Body of pancreas (tissue), 4 donors: Measurements from ENCODE around the gene EHMT2. TPM values are rescaled to one million over a fixed set of nuclear protein-coding genes. Genes with fewer than 3 reads are reported as not detected.
"Not testable (repeated sequence)": the region's sequence is repeated elsewhere in the genome, so short reads cannot be mapped to it uniquely, and the experiment has no call there.

Source experiments
- ATAC-seq: fragments of 150-250 bp; one replicate; pipeline ENCODE4 v1.9.1; 2016
- DNase-seq, 4 donors: peaks; one replicate each; pipeline ENCODE4 v3.0.0-alpha.2; 2019
- H3K27ac ChIP-seq, 4 donors: fragments of 200-600 bp; sonication (generic); 1 replicate in 3 of 4; 2 replicates in 1 of 4; pipeline versions ENCODE4 v1.5.1 to v1.6.1; 2016 to 2019; ENCODE audit warnings: mild to moderate bottlenecking in 1 of 4, mixed read lengths in 1 of 4, moderate library complexity in 1 of 4
- H3K27me3 ChIP-seq, 2 donors: fragments of 200-600 bp; sonication (generic); one replicate each; pipeline ENCODE4 v1.6.0; 2016; ENCODE audit warnings: mild to moderate bottlenecking in 1 of 2
- H3K36me3 ChIP-seq, 2 donors: fragments of 200-600 bp; sonication (generic); replicated peaks in 1 of 2; 2 replicates each; pipeline ENCODE4 v1.5.1; 2016; ENCODE audit warnings: low read depth in 2 of 2; ENCODE audit not compliant: insufficient read depth in 1 of 2
- H3K4me1 ChIP-seq: fragments of 200-600 bp; sonication (generic); one replicate; pipeline ENCODE4 v1.6.0; 2016
- H3K4me3 ChIP-seq, 2 donors: fragments of 200-600 bp; sonication (generic); 1 replicate in 1 of 2; 2 replicates in 1 of 2; pipeline ENCODE4 v1.5.1; 2016 to 2019
- H3K9me3 ChIP-seq, 3 donors: fragments of 200-600 bp; sonication (generic); 1 replicate in 2 of 3; 2 replicates in 1 of 3; pipeline ENCODE4 v1.5.1; 2016
- CTCF ChIP-seq, 7 experiments: fragments of 450-650 bp in 4 of 7; fragments of 200-600 bp in 3 of 7; sonication (generic) in 3 of 7; IDR thresholded peaks; one replicate each; pipeline ENCODE4 v1.5.1; 2016 to 2019; ENCODE audit warnings: antibody characterized with exemption in 7 of 7
- POLR2A ChIP-seq, 3 donors: fragments of 450-650 bp; IDR thresholded peaks; one replicate each; pipeline ENCODE4 v1.6.1; 2016; ENCODE audit warnings: antibody characterized with exemption in 3 of 3, mild to moderate bottlenecking in 2 of 3
- WGBS, 2 donors: methylation state at CpG; one replicate each; pipeline ENCODE4 v1.1.5; 2017; 5-methylcytosine and 5-hydroxymethylcytosine counted together
- intact Hi-C: fragments of 100-400 bp; cut with DNase I; formaldehyde crosslinking; loops from one replicate; pipeline ENCODE4 v1.15.1; 2023
- total RNA-seq, 2 donors: library from RNA; depleted of rRNA; stranded (reverse); fragments of >200 nt; gene quantifications; one replicate each; pipeline ENCODE4 v1.1.0, GENCODE V29; 2016

Gene EHMT2
- total RNA-seq, 2 donors from 2014 or later = 35.8 to 87.7 TPM

- H3K4me3 ChIP-seq = no peak overlapping the region
- ATAC-seq (no peak), DNase-seq (no peak)
- intact Hi-C loops = no loop called here
- no peak overlapping the region for H3K27ac ChIP-seq
- no peaks in the 10 kb centered on the region for H3K36me3 ChIP-seq
- 74% methylated on average over 8 of the region's 8 CpGs for WGBS, 2 donors
- H3K4me1 ChIP-seq = no peaks in the 10 kb centered on the region
- no peak for TF ChIP-seq CTCF (IDR thresholded peaks at IDR 0.05)
- no peak for TF ChIP-seq POLR2A (IDR thresholded peaks at IDR 0.05)
- H3K9me3 ChIP-seq = no peaks in the 10 kb centered on the region
- H3K27me3 ChIP-seq = no peaks in the 10 kb centered on the region
Measured at GRCh38 chr6:31918069-31918720, 20.7 kb upstream of the EHMT2 start.

GRCh38 chr6:31915756-31916155, 18.3 kb upstream of the EHMT2 start:
- intact Hi-C loops = no loop called here
- ATAC-seq (no peak), DNase-seq (no peak)
- no peaks in the 10 kb centered on the region for H3K36me3 ChIP-seq
- H3K27ac ChIP-seq = no peak overlapping the region
- H3K9me3 ChIP-seq = no peaks in the 10 kb centered on the region
- H3K4me1 ChIP-seq = no peaks in the 10 kb centered on the region
- H3K27me3 ChIP-seq = no peaks in the 10 kb centered on the region
- WGBS, 2 donors = 62 to 68% methylated on average over 6 of the region's 6 CpGs
- no peak overlapping the region for H3K4me3 ChIP-seq
- TF ChIP-seq CTCF (IDR thresholded peaks at IDR 0.05) (no peak), POLR2A (IDR thresholded peaks at IDR 0.05) (no peak)

- Histone ChIP-seq H3K4me1 (no peaks in the 10 kb centered on the region), H3K27me3 (no peaks in the 10 kb centered on the region), H3K4me3 (no peak overlapping the region), H3K9me3 (no peaks in the 10 kb centered on the region), H3K27ac (no peak overlapping the region), H3K36me3 (no peaks in the 10 kb centered on the region)
- TF ChIP-seq CTCF (IDR thresholded peaks at IDR 0.05) (no peak), POLR2A (IDR thresholded peaks at IDR 0.05) (no peak)
- no peak for ATAC-seq
- DNase-seq = no peak
- intact Hi-C loops = no loop called here
Measured at GRCh38 chr6:31915351-31915750, 17.9 kb upstream of the EHMT2 start.

DNA sequence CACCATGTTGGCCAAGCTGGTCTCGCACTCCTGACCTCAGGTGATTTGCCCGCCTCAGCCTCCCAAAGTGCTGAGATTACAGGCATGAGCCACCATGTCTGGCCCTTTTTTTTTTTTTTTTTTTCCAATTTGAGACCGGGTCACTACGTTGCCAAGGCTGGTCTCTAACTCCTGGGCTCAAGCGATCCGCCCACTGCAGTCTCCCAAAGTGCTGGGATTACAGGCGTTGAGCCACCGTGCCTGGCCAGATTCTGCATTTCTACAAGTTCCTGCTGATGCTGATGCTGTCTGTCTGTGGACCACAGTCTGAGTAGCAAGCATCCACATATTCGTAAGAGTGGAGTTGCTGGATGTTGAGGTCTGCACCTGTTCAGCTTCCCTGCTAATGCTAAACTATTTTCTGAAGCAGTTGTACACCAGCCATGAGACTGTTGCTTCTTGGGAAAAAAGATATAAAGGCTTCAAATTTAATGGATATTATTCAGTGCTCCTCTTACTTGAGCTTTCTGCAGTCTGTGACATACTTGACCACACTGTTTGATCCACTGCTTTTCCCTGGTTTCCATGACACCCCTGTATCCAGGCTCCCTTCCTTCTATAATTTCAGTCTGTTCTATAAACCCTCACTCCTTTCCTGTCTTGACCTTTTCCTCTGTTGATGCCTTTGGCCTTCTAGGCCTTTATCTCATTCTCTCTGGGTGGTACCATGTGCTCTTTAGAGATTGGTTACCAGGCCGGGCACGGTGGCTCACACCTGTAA, 14.5 kb upstream of the EHMT2 start:
- WGBS, 2 donors = 71 to 73% methylated on average over 11 of the region's 11 CpGs
- no peak for ATAC-seq
- H3K27me3 ChIP-seq = no peaks in the 10 kb centered on the region

GRCh38 chr6:31909298-31909697, 11.8 kb upstream of the EHMT2 start:
- ATAC-seq, DNase-seq, H3K9me3 ChIP-seq, H3K36me3 ChIP-seq, H3K4me3 ChIP-seq, H3K27ac ChIP-seq, intact Hi-C loops, H3K4me1 ChIP-seq, H3K27me3 ChIP-seq: not testable (repeated sequence)
- 68 to 76% methylated on average over 7 of the region's 7 CpGs for WGBS, 2 donors

More for the DNA sequence above, 14.5 kb upstream of the EHMT2 start:
- Histone ChIP-seq H3K27ac (no peak overlapping the region), H3K4me3 (no peak overlapping the region), H3K4me1 (no peaks in the 10 kb centered on the region), H3K36me3 (no peaks in the 10 kb centered on the region), H3K9me3 (no peaks in the 10 kb centered on the region)
- DNase-seq = no peak
- intact Hi-C loops = no loop called here
- TF ChIP-seq CTCF (IDR thresholded peaks at IDR 0.05) = no peak
- no peak for TF ChIP-seq POLR2A (IDR thresholded peaks at IDR 0.05)
